ENCODE results near the gene RPL31.

GRCh38 chr2:100990166-100990565, 11.9 kb upstream of the RPL31 start:
- no peak for TF ChIP-seq YY1 (IDR thresholded peaks at IDR 0.05; ENCODE audit: insufficient read depth, insufficient read length)
- no peak for TF ChIP-seq ZNF274 (IDR thresholded peaks at IDR 0.05; ENCODE audit: low read depth, low read length)

All from NT2/D1 (cell line).